NCI-H774 (cell line): ENCODE results near the gene ABCD4.
"Not testable (repeated sequence)": the region's sequence is repeated elsewhere in the genome, so short reads cannot be mapped to it uniquely, and the experiment has no call there.

ENCODE experiments used
- DNase-seq: peaks from one replicate; lab custom pipeline; 2025; lab: John Stamatoyannopoulos, UW

Gene ABCD4

GRCh38 chr14:74302152-74302628 is 544 bp downstream of the ABCD4 start:
- no peak for DNase-seq

GRCh38 chr14:74301594-74302151 is 1.1 kb downstream of the ABCD4 start:
- DNase-seq, result no peak

DNA sequence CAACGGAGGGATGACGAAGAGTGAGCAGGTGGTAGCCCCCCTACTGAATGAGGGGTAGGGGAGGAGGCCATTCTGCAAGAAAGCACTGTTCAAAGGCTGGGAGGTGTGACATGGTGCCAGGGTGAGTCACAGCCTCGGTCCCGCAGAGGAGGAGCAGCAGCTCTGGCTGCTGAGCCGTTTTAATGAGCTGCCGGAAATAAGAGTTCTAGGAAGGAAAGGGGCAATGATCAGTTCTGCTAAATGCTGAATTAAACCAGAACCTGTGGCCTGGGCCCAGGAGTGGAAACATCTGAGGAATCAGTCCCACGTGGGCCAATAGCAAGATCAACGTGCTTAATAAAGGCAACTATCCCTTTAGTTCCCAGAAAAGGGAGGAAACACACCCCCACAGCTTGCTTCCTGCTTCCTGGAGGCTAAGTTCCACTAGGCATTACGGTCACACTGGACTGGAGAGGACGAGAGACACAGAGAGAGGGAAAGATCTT is 3.6 kb downstream of the ABCD4 start:
- DNase-seq, result no peak

- no peak for DNase-seq
These were observed 4.7 kb downstream of the ABCD4 start for GRCh38 chr14:74297986-74298385.

DNA sequence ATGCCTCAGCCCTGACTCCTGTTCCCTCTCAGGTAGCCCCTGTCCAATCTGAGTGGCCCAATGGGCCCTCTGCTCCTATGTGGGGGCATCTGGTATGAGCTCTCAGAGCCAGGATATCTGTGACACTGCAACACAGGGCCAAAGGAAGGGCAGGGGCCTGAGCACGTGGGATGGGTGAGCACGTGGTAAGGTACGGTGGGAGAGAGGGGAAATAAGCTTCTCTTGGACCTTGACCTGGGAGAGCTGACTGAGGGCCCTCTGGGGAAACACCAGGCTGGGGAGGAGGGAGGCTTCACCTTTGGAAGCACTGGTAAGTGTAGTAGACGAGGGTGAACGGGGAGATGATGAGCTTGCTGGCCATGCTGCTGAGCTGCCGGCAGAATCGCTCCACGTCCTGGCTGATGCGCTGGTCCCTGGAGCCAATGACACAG is 6.7 kb downstream of the ABCD4 start:
- no peak for DNase-seq

GRCh38 chr14:74293606-74294005 is 9.1 kb downstream of the ABCD4 start:
- DNase-seq, result no peak

DNA sequence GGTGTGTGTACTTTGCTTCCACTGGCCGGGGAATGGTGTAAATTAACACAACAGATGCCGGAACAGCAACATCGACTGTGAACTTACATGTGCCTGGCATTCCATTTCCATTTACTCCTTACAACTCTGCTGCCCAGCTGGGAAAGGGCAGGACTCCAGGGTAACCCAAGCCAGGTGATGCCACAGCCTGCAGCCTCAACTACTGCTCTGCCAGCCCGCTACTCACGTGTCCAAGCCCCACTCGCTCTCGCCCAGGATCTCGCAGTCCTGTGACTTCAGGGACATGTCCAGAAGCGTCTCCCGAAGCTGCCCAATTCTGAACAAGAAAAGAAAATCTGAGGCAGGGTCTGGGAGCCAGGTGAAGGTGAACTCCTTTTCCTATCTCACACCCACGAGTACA is 10.7 kb downstream of the ABCD4 start:
- no peak for DNase-seq

DNA sequence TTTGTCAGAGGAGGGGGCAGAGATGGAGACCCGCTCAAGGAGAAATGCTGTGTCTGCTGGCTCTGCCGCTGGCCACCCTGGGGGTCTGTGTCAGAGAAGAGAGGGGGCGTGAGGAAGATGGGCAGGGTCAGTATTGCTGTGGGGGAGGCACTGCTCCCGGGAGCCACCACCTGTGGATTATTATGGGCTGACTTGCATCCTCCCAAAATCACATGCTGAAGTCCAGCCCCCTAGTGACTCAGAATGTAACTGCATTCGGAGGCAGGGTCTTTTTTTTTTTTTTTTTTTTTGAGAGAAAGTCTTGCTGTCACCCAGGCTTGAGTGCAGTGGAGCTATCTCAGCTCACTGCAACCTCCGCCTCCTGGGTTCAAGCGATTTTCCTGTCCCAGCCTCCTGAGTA is 12.3 kb downstream of the ABCD4 start:
- no peak for DNase-seq

DNA sequence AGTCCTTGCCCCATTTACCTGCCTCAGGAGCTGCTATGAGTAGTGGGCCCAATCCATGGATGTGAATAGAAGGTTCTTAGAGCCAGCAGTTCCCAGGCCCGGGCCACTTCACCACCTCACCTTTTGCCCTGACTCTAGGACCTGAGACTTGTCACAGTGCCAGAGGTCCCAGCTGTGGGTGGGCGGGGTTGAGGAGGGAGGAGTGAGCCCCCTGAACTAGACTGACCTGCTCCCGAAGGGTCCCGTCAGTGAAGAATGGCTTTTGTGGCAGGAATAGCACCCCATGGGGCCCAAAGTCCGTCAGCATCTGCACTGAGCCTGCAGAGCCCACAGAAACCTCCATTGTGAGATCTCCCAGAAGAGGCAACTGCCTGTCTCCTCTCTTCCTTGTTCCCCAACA is 12.9 kb downstream of the ABCD4 start:
- DNase-seq, result no peak

DNA sequence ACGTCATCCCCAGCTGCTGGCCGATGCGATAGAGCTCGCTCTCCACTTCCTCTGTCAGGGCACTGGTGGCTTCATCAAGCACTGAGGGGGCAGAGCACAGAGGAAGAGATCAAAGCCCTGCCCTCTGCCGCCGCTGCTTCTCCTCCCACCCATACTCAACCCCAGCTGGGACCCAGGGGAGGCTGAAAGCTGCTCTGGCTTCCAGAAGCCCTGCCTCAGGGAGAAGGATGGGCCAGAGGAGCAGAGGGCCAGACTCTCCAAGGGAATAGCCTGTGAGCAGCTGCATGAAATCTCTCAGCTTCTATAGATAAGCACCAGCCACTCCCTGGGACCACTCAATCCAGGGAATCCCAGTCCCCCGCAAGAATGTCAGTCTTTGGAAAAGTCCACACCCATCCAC is 16.0 kb downstream of the ABCD4 start:
- no peak for DNase-seq

DNA sequence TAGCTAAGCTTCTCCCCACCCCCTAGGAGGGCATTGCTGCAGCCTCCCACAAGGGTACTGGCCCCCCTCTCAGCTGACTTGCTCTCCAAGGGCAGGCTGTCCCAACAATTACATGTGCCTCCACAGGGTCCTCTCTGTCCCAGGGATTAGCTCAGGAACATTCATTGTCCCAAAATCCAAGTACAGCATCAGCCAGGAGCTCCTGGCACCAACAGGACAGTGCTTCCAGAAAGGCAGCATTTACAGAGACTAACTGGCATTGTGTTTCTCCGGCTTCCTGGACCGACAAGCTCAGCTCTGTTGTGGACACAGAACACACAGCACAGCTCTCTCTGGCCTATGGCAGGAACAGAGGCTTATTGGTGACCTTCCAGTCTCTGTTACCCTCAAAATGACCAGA is 21.7 kb downstream of the ABCD4 start:
- DNase-seq, result no peak

DNA sequence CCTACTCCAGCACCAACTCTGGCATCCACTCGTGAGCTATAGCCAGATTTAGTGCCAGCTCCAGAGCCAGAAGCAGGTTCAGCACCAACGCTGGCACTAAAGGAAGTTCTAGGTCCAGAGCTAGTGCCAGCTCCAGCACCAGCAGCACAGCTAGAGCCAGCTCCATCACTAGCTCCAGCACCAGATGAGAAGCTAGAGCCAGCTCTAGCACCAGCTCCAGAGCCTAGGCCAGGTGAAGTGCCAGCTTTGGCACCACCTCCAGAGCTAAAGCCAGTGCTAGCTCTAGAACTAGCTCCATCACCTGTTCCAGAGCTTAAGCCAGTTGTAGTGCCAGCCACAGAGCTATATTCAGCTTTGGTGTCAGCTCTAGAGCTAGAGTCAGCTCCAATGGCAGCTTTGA is 24.7 kb downstream of the ABCD4 start:
- no peak for DNase-seq

DNA sequence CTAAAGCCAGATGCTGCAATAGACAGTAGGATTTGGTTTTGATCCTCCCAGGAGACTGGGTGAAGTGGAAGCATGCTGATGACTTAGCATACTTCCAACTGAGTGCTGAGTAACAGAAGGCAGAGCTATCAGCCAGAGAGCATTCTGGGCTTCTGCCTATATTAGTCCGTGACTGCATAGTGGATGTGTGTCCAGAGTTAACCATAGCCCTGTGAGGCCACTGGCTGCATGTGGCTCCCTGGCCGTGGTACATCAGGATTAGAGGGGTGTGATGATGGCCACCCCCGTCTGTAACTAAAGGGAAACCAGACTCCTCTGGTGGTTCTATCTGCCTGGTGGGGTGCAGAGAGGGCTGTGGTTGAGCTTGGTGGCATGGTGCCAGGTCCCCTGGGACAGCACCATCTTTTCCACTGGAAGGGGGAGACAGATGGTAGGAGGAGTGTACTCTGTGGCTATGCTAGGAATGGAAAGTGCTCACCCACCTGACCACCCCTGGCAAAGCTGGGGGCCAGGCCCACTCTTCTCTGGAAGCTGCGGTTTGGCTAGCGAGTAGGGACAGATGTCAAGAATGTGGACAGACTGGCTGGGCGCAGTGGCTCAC is 27.4 kb downstream of the ABCD4 start:
- no peak for DNase-seq

DNA sequence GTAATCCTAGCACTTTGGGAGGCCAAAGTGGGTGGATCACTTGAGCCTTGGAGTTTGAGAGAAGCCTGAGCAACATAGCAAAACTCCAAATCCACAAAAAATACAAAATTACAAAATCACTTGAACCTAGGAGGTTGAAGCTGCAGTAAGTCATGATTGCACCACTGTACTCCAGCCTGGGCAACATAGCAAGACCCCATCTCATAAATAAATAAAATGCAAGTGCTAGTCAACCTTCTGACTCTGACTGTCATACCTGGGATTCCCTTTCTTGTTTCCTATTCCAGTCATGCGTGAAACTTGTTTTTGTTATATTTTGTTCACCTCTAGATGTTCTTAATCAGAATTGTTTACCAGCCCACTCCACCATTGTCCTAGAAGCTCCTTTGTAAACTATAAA is 31.4 kb downstream of the ABCD4 start:
- no peak for DNase-seq

- not testable (repeated sequence) for DNase-seq
These were observed 32.2 kb downstream of the ABCD4 start for GRCh38 chr14:74270382-74271177.

DNA sequence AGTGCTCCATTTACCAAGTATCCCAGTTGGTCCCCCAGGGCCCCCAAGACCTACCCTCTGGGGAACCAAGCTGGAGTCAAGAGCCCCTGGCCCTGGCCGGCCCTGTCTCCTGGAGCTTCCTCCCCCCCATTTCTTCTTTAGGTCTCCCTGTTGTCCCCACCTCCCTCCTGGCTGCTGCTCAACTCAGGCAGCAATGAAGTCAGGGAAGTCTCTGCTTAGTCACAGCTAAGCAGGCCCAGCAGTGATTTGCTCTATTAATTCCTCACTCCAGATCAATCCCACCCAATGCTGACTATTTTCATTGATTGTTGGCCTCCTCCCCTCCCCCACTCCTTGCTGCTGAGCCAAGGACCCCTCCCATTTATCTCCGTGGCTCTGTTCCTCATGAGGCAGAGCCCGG is 35.1 kb downstream of the ABCD4 start:
- no peak for DNase-seq

DNA sequence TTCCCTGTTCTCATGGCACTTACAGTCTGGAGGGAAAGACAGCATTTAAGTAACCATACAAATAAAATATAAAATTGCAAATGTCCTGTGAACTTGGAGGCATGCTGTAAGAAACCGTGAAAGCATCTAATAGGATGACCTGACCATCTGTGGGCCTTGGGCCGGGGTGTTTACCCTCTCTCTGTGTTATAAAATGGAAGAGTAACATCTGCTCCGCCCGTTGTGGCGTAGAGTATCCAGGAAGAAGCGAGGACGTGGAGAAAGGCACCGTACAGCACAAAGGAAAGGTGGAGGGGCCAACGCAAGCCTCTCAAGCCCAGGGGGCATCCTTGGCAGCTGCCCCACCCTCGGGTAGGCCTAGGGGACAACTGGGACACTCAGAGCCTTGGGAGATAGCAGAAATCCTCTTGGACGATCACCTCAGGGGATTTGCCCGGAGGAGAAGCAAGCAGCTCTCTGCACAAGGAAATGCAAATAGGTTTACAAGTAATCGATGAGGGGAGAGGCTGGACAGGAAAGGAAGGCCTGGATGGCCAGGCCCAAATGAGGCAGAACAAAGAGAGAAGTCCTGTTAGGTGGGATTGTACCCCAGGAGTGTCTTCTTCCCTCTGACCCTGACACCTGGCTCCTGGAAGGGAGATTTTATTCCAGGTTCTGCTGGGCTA is 37.3 kb downstream of the ABCD4 start:
- DNase-seq, result no peak

- DNase-seq, result no peak
These were observed 38.8 kb downstream of the ABCD4 start for GRCh38 chr14:74263921-74264320.

DNA sequence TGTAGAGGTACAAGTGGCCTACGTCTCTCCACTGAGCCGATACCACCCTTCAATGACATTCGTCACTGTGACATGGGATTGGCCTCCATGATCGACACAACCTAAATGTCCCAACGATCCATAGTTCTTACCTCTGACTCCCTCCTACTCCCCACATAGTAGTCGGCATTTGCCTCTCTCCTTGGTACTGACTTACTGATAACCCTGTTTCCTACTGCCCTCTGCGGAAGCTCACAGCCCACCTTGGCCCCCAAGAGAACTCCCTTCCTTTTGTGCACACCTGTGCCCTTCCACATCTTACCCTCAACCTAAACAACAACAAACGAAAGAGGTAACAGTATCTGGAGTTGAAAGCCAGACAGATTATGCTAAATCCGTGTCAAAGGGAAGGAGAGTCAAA is 39.6 kb downstream of the ABCD4 start:
- no peak for DNase-seq

GRCh38 chr14:74262076-74262475 is 40.7 kb downstream of the ABCD4 start:
- DNase-seq, result no peak

- no peak for DNase-seq
These were observed 41.4 kb downstream of the ABCD4 start for GRCh38 chr14:74261288-74261687.

DNA sequence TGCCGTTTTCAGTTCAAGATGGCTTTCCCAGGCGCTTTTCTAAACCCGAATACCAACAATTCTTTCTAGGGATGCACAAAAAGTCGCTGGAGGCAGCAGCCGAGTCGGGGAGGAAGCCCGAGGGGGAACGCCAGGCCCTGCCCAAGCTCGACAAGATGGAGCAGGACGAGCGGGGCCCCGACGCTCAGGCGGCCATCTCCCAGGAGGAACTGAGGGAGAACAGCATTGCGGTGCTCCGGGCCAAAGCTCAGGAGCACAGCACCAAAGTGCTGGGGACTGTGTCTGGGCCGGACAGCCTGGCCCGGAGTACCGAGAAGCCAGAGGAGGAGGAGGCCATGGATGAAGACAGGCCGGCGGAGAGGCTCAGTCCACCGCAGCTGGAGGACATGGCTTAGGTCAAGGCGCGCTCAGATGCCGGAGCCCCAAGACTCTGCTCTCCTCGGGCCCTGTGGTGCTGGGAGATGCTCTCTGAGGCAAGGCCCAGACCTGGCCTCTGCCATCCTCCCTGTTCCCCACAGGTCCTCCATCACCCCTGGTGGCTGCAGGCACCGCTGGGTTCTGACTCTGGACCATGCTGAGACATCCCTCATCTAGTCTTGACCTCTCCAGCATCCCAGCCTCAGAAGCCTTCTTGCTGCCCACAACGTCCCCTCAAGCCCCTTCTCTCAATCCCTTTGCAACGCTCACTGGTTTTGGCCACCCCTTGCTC is 42.1 kb downstream of the ABCD4 start:
- no peak for DNase-seq
